Measurements from ENCODE around the gene SMG1.
"Not testable (repeated sequence)": the region's sequence is repeated elsewhere in the genome, so short reads cannot be mapped to it uniquely, and the experiment has no call there.

Gene SMG1

DNA sequence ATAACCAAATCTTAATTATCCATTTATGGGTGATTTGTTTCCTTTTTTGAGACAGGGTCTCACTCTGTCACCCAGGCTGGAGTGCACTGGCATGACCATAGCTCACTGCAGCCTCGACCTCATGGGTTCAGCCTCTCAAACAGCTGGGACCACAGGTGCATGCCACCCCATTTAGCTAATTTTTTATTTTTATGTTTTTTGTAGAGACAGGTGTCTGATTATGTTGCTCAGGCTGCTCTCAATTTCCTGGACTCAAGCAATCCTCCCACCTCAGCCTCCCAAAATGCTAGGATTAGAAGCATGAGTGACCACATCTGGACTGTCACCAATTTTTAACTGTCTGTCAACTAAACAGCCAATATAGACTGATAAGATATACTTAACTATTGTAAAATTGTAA, 25.0 kb downstream of the SMG1 start:
- DNase-seq (ENCODE audit: low spot score); in situ Hi-C loops (cut with MboI; ENCODE audit: low sequenced_read_pairs, unreplicated experiment): not testable (repeated sequence)

DNA sequence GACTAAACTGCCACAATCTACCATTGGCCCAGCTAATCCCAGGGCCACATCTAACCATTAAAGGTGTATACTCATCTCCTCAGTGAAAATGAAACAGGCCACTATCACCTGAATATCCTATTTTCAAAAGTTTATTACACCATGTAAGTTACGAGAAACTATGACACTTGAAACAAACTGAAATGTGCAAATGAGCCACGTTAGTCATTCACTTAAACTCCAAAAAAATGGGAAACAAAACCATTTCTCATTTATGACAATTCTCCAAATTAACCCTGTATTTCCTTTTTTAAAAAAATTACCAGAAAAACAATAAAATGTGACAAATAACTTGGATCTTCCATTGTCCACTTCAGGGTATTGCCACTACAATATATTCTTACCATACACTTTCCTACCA, 41.8 kb downstream of the SMG1 start:
- DNase-seq (ENCODE audit: low spot score); in situ Hi-C loops (cut with MboI; ENCODE audit: low sequenced_read_pairs, unreplicated experiment): not testable (repeated sequence)

DNA sequence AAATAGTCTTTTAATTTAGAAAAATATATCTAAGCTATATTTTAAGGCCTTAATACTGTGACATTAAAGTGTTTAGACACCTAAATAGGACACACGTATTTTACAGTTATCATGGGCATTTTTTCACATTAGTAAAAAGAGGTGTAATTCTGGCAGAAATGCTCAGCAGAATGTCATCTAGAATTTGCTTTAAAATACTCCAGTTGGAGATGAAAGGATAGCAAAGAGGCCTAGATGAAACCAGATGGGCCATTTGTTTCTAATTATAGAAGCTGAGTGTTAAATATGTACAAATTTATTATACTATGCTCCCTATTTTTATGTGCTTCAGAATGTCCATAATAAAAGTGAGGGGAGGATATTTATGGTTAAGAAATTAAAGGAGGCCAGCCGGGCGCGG, 48.5 kb downstream of the SMG1 start:
- in situ Hi-C loops (cut with MboI; ENCODE audit: low sequenced_read_pairs, unreplicated experiment): not testable (repeated sequence)

DNA sequence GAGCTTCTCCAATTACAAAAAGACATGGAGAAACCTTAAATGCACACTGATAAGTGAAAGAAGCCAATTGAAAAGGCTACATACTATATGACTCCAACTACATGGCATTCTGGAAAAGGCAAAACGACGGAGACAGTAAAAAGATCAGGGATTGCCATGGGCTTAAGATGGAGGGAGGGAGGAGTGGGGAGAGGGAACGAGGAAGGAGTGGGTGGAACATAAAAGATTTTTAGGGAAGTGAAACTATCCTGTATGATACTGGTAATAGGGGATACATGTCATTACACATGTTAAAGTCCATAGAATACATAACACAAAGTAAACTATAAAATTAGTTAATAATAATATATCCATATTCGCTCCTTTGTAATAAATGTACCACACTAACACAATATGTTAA, 48.9 kb downstream of the SMG1 start:
- in situ Hi-C loops (cut with MboI; ENCODE audit: low sequenced_read_pairs, unreplicated experiment); DNase-seq (ENCODE audit: low spot score): not testable (repeated sequence)

More for the DNA sequence above, 48.5 kb downstream of the SMG1 start:
- DNase-seq (ENCODE audit: low spot score): not testable (repeated sequence)

DNA sequence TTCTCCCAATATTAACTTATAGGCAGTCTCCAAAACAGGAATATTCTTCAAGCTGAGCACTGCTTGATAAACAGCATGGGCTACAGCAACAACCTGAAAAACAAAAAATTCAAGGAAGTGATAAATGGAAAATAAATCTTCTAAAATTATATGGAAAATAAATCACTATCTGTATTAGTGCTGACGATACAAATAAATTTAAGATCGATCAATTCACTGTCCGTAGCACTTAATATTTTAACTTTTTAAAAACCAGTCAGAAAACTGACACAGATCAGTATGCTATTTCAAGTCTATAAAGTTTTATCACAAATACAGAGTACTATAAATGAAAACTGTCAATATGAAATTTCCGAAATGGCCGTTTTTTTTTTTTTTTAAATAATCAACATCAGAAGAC, 49.9 kb downstream of the SMG1 start:
- in situ Hi-C loops (cut with MboI; ENCODE audit: low sequenced_read_pairs, unreplicated experiment): not testable (repeated sequence)

DNA sequence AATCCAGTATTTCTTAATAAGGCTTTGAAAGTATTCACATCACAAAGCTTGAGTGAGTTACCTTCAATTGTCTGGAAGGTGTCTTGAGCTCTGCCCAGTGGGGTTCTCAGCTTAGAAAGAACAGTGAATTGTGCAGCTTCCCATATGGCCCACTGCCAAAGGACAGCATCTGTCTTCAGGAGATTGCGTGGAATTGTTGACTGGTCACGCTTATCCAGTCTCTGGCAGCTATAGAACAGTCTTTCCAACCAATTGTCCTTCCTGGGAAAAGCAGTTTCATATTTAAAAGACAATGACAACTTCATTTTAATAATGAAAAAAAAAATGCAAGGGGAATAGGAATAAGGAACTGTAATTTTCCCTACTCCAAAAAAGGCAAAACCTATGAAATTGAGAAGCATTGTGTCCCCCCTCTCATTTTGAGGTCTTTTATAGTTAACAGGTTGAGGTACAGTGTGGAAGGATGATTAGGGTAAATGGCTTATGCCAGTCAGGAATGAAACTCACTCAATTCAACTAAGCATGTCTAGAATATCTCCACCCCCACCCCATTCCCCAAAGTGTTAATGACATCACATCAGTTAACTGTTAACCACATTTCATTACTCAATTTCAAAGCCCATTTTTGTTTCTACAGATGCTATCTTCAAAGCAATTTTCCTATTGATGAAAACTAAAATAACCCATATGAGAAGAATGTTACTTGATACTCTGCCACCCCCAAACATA, 57.0 kb downstream of the SMG1 start:
- in situ Hi-C loops (cut with MboI; ENCODE audit: low sequenced_read_pairs, unreplicated experiment): not testable (repeated sequence)

More for the DNA sequence above, 49.9 kb downstream of the SMG1 start:
- DNase-seq (ENCODE audit: low spot score): not testable (repeated sequence)

DNA sequence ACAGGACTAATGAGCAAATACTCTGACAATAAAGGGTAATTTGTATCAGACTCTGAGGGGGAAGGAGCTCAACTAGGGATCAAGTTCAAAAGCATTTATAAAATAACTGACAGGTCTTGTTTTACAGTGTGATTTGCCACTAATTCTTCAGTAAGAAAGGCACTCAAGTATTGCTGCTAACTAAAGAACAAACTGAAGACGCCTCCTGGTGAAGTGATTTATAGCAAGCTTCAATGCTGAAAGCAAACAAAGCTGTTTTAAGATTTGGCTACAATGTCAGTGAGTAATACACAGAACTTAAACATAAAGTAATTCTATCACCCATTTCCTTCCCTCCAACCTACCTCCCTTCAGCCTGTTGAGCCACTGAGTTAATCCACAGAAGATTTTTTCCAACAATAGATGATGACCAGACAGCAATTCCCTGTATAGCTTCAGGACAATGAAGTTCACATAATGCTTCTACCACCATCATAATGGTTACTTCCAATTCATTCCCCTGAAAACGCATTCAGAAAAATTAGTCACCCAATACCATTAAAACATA, 59.9 kb downstream of the SMG1 start:
- in situ Hi-C loops (cut with MboI; ENCODE audit: low sequenced_read_pairs, unreplicated experiment); DNase-seq (ENCODE audit: low spot score): not testable (repeated sequence)

More for the DNA sequence above, 57.0 kb downstream of the SMG1 start:
- DNase-seq (ENCODE audit: low spot score): peak; percentile 4

DNA sequence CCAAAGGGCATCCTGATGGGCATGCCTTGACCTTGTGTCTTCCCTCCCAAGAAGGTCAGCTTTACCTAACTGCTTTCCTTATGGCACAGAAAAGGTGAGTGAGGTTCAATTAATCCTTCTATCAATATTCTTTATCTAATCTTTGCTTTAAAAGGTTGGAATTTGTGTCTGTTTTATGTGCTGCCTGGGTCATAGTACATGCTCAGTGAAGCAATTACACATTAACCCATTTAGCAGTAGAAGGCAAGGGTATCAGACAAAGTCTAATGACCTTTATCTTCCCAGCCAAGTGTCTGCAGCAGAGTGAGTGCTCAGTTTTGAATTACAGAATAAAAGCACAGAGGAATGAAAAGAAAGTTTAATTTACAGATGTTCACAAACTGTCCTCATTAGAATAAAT, 63.3 kb downstream of the SMG1 start:
- in situ Hi-C loops (cut with MboI; ENCODE audit: low sequenced_read_pairs, unreplicated experiment); DNase-seq (ENCODE audit: low spot score): not testable (repeated sequence)

DNA sequence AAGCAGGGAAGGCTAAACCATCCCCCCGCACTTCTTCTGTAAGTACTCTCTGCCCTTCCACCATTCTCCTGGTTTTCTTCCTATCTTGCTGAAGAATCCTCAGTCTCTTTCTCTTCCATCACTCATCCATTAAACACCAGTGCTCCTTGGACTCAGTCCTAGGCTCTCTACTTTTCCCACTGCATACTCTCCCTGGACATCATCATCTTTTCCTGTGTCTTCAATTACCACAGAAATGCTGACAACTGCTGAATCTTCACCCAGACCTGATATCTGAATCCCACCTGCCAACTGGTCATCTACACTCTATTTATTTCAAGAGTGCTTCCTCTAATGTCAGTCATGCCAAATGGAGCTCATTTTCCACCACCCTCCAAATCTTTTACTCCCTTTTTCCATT, 71.0 kb downstream of the SMG1 start:
- no peak for DNase-seq (ENCODE audit: low spot score)
- TF ChIP-seq, protein P1, sequence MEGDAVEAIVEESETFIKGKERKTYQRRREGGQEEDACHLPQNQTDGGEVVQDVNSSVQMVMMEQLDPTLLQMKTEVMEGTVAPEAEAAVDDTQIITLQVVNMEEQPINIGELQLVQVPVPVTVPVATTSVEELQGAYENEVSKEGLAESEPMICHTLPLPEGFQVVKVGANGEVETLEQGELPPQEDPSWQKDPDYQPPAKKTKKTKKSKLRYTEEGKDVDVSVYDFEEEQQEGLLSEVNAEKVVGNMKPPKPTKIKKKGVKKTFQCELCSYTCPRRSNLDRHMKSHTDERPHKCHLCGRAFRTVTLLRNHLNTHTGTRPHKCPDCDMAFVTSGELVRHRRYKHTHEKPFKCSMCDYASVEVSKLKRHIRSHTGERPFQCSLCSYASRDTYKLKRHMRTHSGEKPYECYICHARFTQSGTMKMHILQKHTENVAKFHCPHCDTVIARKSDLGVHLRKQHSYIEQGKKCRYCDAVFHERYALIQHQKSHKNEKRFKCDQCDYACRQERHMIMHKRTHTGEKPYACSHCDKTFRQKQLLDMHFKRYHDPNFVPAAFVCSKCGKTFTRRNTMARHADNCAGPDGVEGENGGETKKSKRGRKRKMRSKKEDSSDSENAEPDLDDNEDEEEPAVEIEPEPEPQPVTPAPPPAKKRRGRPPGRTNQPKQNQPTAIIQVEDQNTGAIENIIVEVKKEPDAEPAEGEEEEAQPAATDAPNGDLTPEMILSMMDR (IDR thresholded peaks at IDR 0.05; ENCODE audit: borderline replicate concordance, control extremely low read depth, extremely low read depth, insufficient read depth, missing control alignments): no peak
- in situ Hi-C loops (cut with MboI; ENCODE audit: low sequenced_read_pairs, unreplicated experiment): no loop called here

DNA sequence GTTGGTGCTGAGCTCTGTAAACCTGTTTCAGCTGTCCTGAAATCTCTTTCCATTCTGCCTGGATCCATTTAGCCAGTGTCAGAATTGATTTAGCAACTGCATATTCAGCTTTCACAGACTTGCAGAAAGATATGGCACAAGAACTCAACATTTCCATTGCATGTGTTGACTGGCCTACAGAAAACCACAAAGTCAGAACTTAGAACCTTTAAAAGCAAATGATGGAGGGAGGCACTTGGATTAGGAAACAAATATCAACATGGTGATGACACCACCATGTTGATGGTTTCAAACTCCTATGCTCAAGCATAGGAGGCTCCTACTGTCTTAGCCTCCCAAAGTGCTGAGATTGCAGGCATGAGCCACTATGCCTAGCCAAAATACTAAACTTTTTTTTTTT, 72.5 kb downstream of the SMG1 start:
- TF ChIP-seq, protein P1 (IDR thresholded peaks at IDR 0.05; ENCODE audit: borderline replicate concordance, control extremely low read depth, extremely low read depth, insufficient read depth, missing control alignments): no peak
- no peak for DNase-seq (ENCODE audit: low spot score)
- in situ Hi-C loops (cut with MboI; ENCODE audit: low sequenced_read_pairs, unreplicated experiment): no loop called here

DNA sequence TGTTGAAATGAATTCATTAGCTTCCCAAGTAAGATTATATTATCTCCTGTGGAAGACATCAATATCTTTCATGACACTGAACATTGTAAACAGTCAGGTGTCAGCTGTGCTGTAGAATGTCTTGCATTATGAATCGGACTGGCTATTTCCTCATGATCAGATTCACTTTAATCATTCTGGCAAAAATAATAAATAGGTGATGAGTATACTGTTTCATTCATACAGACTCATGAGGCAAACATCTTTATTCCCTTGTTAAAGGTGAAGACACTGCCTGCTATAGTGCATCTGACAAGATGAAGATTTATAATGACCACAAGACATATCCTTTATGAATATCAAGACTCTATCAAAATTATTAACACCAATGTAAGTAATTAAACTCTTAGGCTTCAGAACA, 73.6 kb downstream of the SMG1 start:
- DNase-seq (ENCODE audit: low spot score): no peak
- in situ Hi-C loops (cut with MboI; ENCODE audit: low sequenced_read_pairs, unreplicated experiment): no loop called here
- TF ChIP-seq, protein P1 (IDR thresholded peaks at IDR 0.05; ENCODE audit: borderline replicate concordance, control extremely low read depth, extremely low read depth, insufficient read depth, missing control alignments): no peak
